HepG2 (cell line): Measurements from ENCODE around the gene THSD8. TPM values are rescaled to one million over a fixed set of nuclear protein-coding genes. Genes with fewer than 3 reads are reported as not detected.

Experiments used
- CTCF ChIP-seq: sonication (generic); formaldehyde crosslinking; IDR thresholded peaks from 2 replicates; pipeline ENCODE4 v1.5.0; 2020; ENCODE audit warnings: mild to moderate bottlenecking, missing genetic modification reagents, moderate library complexity
- GFI1 ChIP-seq: sonication (generic); formaldehyde crosslinking; IDR thresholded peaks from 2 replicates; pipeline ENCODE4 v1.5.0; 2020; ENCODE audit warnings: missing genetic modification reagents, mild to moderate bottlenecking, borderline replicate concordance
- ISL2 ChIP-seq: sonication (generic); formaldehyde crosslinking; IDR thresholded peaks from 2 replicates; pipeline ENCODE4 v1.5.0; 2020; ENCODE audit warnings: missing genetic modification reagents
- LCORL ChIP-seq, 2 experiments: fragments of 450-650 bp in 1 of 2; sonication (generic) in 1 of 2; formaldehyde crosslinking in 1 of 2; IDR thresholded peaks; 2 replicates each; pipeline versions ENCODE4 v1.5.0 to v1.6.1; 2017 to 2020; ENCODE audit warnings: antibody characterized with exemption in 1 of 2, missing genetic modification reagents in 1 of 2
- NR2F6 ChIP-seq, 2 experiments: IDR thresholded peaks; 2 replicates each; pipeline ENCODE4 v1.6.1; 2016; ENCODE audit warnings: antibody characterized with exemption in 1 of 2, mild to moderate bottlenecking in 1 of 2
- PATZ1 ChIP-seq: sonication (generic); formaldehyde crosslinking; IDR thresholded peaks from 2 replicates; pipeline ENCODE4 v1.4.0; 2020; ENCODE audit warnings: missing genetic modification reagents
- PITX1 ChIP-seq: sonication (generic); formaldehyde crosslinking; IDR thresholded peaks from 2 replicates; pipeline ENCODE4 v1.5.1; 2020; ENCODE audit warnings: mild to moderate bottlenecking, missing genetic modification reagents
- RARG ChIP-seq: sonication (generic); formaldehyde crosslinking; IDR thresholded peaks from 2 replicates; pipeline ENCODE4 v1.4.0; 2020; ENCODE audit warnings: low read depth, mild to moderate bottlenecking, missing genetic modification reagents
- RBFOX2 ChIP-seq: fragments of 200-400 bp; formaldehyde crosslinking; IDR thresholded peaks from 2 replicates; pipeline ENCODE4 v1.6.1; 2017; ENCODE audit warnings: low read depth, mild to moderate bottlenecking, low read length
- TAF1 ChIP-seq: sonication (generic); formaldehyde crosslinking; IDR thresholded peaks from 2 replicates; pipeline ENCODE4 v1.4.0; 2020; ENCODE audit warnings: missing genetic modification reagents
- TFAP4 ChIP-seq: sonication (generic); IDR thresholded peaks from 2 replicates; pipeline ENCODE4 v1.6.1; 2016; ENCODE audit warnings: low read depth, borderline replicate concordance
- ZKSCAN1 ChIP-seq: fragments of 150-350 bp; IDR thresholded peaks from 2 replicates; pipeline ENCODE4 v1.6.1; 2014; ENCODE audit warnings: low read length
- ZNF569 ChIP-seq: sonication (generic); formaldehyde crosslinking; IDR thresholded peaks from 2 replicates; pipeline ENCODE4 v1.5.0; 2020; ENCODE audit warnings: mild to moderate bottlenecking, missing genetic modification reagents, moderate library complexity, borderline replicate concordance
- ZNF749 ChIP-seq: sonication (generic); formaldehyde crosslinking; IDR thresholded peaks from 2 replicates; pipeline ENCODE4 v1.8.0; 2022; ENCODE audit warnings: mild to moderate bottlenecking, missing genetic modification reagents, moderate library complexity, borderline replicate concordance
- ZNF792 ChIP-seq: IDR thresholded peaks from 2 replicates; pipeline ENCODE4 v1.6.1; 2016
- ZNF883 ChIP-seq: sonication (generic); formaldehyde crosslinking; IDR thresholded peaks from 2 replicates; pipeline ENCODE4 v1.5.1; 2020; ENCODE audit warnings: mild to moderate bottlenecking, missing genetic modification reagents; ENCODE audit errors: not compliant biosample characterization
- ZSCAN20 ChIP-seq: sonication (generic); formaldehyde crosslinking; IDR thresholded peaks from 2 replicates; pipeline ENCODE4 v1.4.0; 2020; ENCODE audit warnings: missing genetic modification reagents, mild to moderate bottlenecking, borderline replicate concordance
- ZSCAN21 ChIP-seq: sonication (generic); formaldehyde crosslinking; IDR thresholded peaks from 2 replicates; pipeline ENCODE4 v1.8.0; 2022; ENCODE audit warnings: mild to moderate bottlenecking, missing genetic modification reagents, moderate library complexity, borderline replicate concordance
- polyA plus RNA-seq, 8 experiments: library from polyadenylated mRNA; depleted of rRNA in 3 of 8; stranded (reverse) in 7 of 8; unstranded in 1 of 8; fragments of >200 nt; fragmentation: Illumina TruSeq in 4 of 8; extraction: Trizol in 4 of 8; gene quantifications; 2 replicates each; pipeline versions ENCODE4 v1.2.1 to v1.2.3, GENCODE V29; 2011 to 2016; ENCODE audit warnings: low read depth in 4 of 8, missing spikeins in 1 of 8, mixed read lengths in 1 of 8; ENCODE audit not compliant: insufficient read depth in 1 of 8
- total RNA-seq, 5 experiments: library from RNA; depleted of rRNA; stranded (reverse); fragments of >200 nt; fragmentation: Illumina TruSeq; extraction: Trizol; gene quantifications; 2 replicates each; pipeline ENCODE4 v1.2.3, GENCODE V29; 2016; ENCODE audit warnings: low read depth in 1 of 5
- TF ChIP-seq, protein P1 (sequence below): sonication (generic); formaldehyde crosslinking; IDR thresholded peaks from 2 replicates; pipeline ENCODE4 v1.5.0; 2020; ENCODE audit warnings: missing genetic modification reagents
- TF ChIP-seq, protein P2 (sequence below): sonication (generic); formaldehyde crosslinking; IDR thresholded peaks from 2 replicates; pipeline ENCODE4 v1.4.0; 2020; ENCODE audit warnings: missing genetic modification reagents, borderline replicate concordance

THSD8 gene
- total and polyA plus RNA-seq, 2 of the 13 experiments (the other 11 are each of a cell fraction or from before 2014, with no cell fraction given), result 4.8 to 14.9 TPM

DNA sequence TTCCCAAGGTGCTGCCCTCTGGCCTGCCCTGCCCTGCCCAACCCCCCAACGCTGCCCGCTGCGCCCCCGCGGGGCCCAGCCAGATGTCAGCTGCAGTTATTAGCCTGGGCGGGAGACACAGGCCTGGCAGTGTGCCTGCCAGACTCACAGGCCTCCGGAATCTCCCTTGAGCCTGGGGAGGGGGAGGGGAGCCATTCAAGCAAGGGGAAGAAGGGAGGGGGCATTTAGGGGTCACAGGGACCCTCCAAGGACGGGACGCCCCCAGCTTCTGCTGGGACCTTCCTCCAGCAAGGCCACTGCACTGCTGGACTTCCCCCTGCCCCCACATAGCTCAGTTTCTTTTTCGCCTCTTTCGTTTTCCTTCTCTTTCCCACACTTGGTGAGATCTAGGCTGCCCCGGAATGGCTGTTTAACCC, 13.2 kb upstream of the THSD8 start (continued):
- TF ChIP-seq GFI1 (CRISPR knock-in tag) (0 out of 2 replicates have a peak, but pooled peaks have one; percentile 14), NR2F6 (IDR thresholded peaks at IDR 0.05) (peak; percentile 40; the same call in 1 of the 2 replicates), NR2F6 (CRISPR knock-in tag; IDR thresholded peaks at IDR 0.05) (0 out of 2 replicates have a peak, but pooled peaks have one; percentile 19), ZNF569 (CRISPR knock-in tag) (no peak), ZSCAN21 (CRISPR knock-in tag) (0 out of 2 replicates have a peak, but pooled peaks have one; percentile 37), ISL2 (CRISPR knock-in tag) (0 out of 2 replicates have a peak, but pooled peaks have one; percentile 21), ZSCAN20 (CRISPR knock-in tag) (no peak), PATZ1 (peak; percentile 93), RBFOX2 (0 out of 2 replicates have a peak, but pooled peaks have one; percentile 38), ZNF792 (CRISPR knock-in tag) (peak; percentile 49; the same call in 1 of the 2 replicates), LCORL (IDR thresholded peaks at IDR 0.05) (no peak), LCORL (CRISPR knock-in tag; IDR thresholded peaks at IDR 0.05) (no peak), TFAP4 (peak; percentile 73; the same call in 1 of the 2 replicates), ZNF883 (CRISPR knock-in tag) (peak; percentile 57), RARG (CRISPR knock-in tag) (no peak), PITX1 (CRISPR knock-in tag) (no peak), CTCF (CRISPR knock-in tag) (peak; percentile 41; the same call in 1 of the 2 replicates), ZKSCAN1 (no peak), ZNF749 (peak; percentile 52; the same call in 1 of the 2 replicates), TAF1 (CRISPR knock-in tag) (no peak)
- TF ChIP-seq, protein P1, sequence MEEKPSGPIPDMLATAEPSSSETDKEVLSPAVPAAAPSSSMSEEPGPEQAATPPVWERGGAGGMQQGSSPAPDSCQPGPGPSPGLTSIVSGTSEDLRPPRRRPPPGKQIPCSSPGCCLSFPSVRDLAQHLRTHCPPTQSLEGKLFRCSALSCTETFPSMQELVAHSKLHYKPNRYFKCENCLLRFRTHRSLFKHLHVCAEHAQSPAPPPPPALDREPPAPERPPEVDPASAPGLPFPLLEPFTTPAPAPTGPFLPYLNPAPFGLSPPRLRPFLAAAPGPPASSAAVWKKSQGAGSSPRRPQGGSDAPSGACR (CRISPR knock-in tag), result 0 out of 2 replicates have a peak, but pooled peaks have one; percentile 44
- TF ChIP-seq, protein P2, sequence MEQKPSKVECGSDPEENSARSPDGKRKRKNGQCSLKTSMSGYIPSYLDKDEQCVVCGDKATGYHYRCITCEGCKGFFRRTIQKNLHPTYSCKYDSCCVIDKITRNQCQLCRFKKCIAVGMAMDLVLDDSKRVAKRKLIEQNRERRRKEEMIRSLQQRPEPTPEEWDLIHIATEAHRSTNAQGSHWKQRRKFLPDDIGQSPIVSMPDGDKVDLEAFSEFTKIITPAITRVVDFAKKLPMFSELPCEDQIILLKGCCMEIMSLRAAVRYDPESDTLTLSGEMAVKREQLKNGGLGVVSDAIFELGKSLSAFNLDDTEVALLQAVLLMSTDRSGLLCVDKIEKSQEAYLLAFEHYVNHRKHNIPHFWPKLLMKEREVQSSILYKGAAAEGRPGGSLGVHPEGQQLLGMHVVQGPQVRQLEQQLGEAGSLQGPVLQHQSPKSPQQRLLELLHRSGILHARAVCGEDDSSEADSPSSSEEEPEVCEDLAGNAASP (CRISPR knock-in tag), result 0 out of 2 replicates have a peak, but pooled peaks have one; percentile 31
